Keratinocyte (primary cell): ENCODE results near the gene PHF2. TPM values are rescaled to one million over a fixed set of nuclear protein-coding genes. Genes with fewer than 3 reads are reported as not detected.

Experiments
- DNase-seq: peaks from one replicate; pipeline ENCODE4 v3.0.0-alpha.2; 2011; ENCODE audit warnings: low read depth, missing footprints, low spot score
- FAIRE-seq: peaks from 2 replicates; lab custom pipeline; 2011; peaks lifted over from hg19 to GRCh38; lab: Jason Lieb, UNC
- H2AFZ ChIP-seq: 2 replicates; pipeline ENCODE4 v1.6.0; 2012; ENCODE audit warnings: low read length, control low read depth, inconsistent platforms; ENCODE audit not compliant: control insufficient read depth
- H3K27ac ChIP-seq: 2 replicates; pipeline ENCODE4 v1.5.1; 2011; ENCODE audit warnings: low read length; ENCODE audit not compliant: control insufficient read depth, insufficient read depth
- H3K27me3 ChIP-seq: 3 replicates; pipeline ENCODE4 v1.6.0; 2011; ENCODE audit warnings: low read length; ENCODE audit not compliant: control insufficient read depth, insufficient read depth; ENCODE audit errors: extremely low read depth
- H3K36me3 ChIP-seq, 2 experiments: 2 replicates in 1 of 2; 3 replicates in 1 of 2; pipeline ENCODE4 v1.5.1; 2011; ENCODE audit warnings: low read length in 2 of 2, mild to moderate bottlenecking in 1 of 2; ENCODE audit not compliant: control insufficient read depth in 2 of 2, insufficient read depth in 2 of 2; ENCODE audit errors: extremely low read depth in 1 of 2
- H3K4me1 ChIP-seq: 3 replicates; pipeline ENCODE4 v1.5.1; 2011; ENCODE audit warnings: low read length; ENCODE audit not compliant: control insufficient read depth, insufficient read depth; ENCODE audit errors: extremely low read depth
- H3K4me2 ChIP-seq: 3 replicates; pipeline ENCODE4 v1.6.0; 2011; ENCODE audit warnings: low read depth, low read length; ENCODE audit not compliant: control insufficient read depth, insufficient read depth; ENCODE audit errors: extremely low read depth
- H3K4me3 ChIP-seq, 3 experiments: fragments of 200-600 bp in 1 of 3; sonication (generic) in 1 of 3; 2 replicates in 2 of 3; 3 replicates in 1 of 3; pipeline ENCODE4 v1.5.1; 2011 to 2016; ENCODE audit warnings: low read length in 3 of 3, mild to moderate bottlenecking in 3 of 3, control low read depth in 2 of 3, inconsistent platforms in 1 of 3, low read depth in 1 of 3, mixed read lengths in 1 of 3, mixed run types in 1 of 3, moderate library complexity in 1 of 3; ENCODE audit not compliant: control insufficient read depth in 2 of 3, insufficient read depth in 2 of 3; ENCODE audit errors: extremely low read depth in 1 of 3
- H3K79me2 ChIP-seq: 2 replicates; pipeline ENCODE4 v1.6.0; 2012; ENCODE audit warnings: low read length; ENCODE audit not compliant: control insufficient read depth, insufficient read depth
- H3K9ac ChIP-seq: 3 replicates; pipeline ENCODE4 v1.6.0; 2011; ENCODE audit warnings: low read length; ENCODE audit not compliant: control insufficient read depth, insufficient read depth; ENCODE audit errors: extremely low read depth
- H3K9me1 ChIP-seq: 3 replicates; pipeline ENCODE4 v1.6.0; 2011; ENCODE audit warnings: low read length; ENCODE audit not compliant: control insufficient read depth, insufficient read depth; ENCODE audit errors: extremely low read depth
- H3K9me3 ChIP-seq: 2 replicates; pipeline ENCODE4 v1.5.1; 2012; ENCODE audit warnings: low read depth, low read length; ENCODE audit not compliant: control insufficient read depth
- H4K20me1 ChIP-seq: 3 replicates; pipeline ENCODE4 v1.6.0; 2011; ENCODE audit warnings: low read length; ENCODE audit not compliant: control insufficient read depth, insufficient read depth; ENCODE audit errors: extremely low read depth
- CTCF ChIP-seq, 3 experiments: IDR thresholded peaks in 1 of 3; conservative IDR thresholded peaks in 1 of 3; optimal IDR thresholded peaks in 1 of 3; 2 replicates in 2 of 3; 3 replicates in 1 of 3; pipeline versions ENCODE3 to v1.5.1; 2011; ENCODE audit warnings: low read length in 3 of 3, mild to moderate bottlenecking in 3 of 3, moderate library complexity in 2 of 3, control low read depth in 1 of 3, inconsistent platforms in 1 of 3; ENCODE audit not compliant: insufficient read depth in 2 of 3; ENCODE audit errors: extremely low read depth in 1 of 3
- EZH2 ChIP-seq: IDR thresholded peaks from one replicate; pipeline ENCODE4 v1.6.1; 2012; ENCODE audit warnings: inconsistent platforms, mild to moderate bottlenecking, low read length, moderate library complexity
- dilution Hi-C: fragments of 300-500 bp; cut with MboI; formaldehyde crosslinking; loops from one replicate; pipeline ENCODE4 v1.7.0; 2020; ENCODE audit warnings: low sequenced_read_pairs; ENCODE audit not compliant: extremely low pct_ligation_motif_present
- polyA plus RNA-seq, 5 experiments: library from polyadenylated mRNA; depleted of rRNA in 3 of 5; stranded (reverse) in 3 of 5; stranded (forward) in 1 of 5; unstranded in 1 of 5; fragments of >200 nt; gene quantifications; 1 replicate in 1 of 5; 2 replicates in 3 of 5; 3 replicates in 1 of 5; pipeline versions ENCODE4 v1.2.1 to v1.2.3, GENCODE V29; 2011 to 2012; ENCODE audit warnings: missing spikeins in 2 of 5, low read depth in 1 of 5, low replicate concordance in 1 of 5

The PHF2 gene
- polyA plus RNA-seq, 1 donor (not counting 4 experiments of a cell fraction or from before 2014, with no cell fraction given): 5.1 TPM

GRCh38 chr9:93673021-93673838 lies 96.8 kb downstream of the PHF2 start:
- no peak for TF ChIP-seq CTCF (optimal IDR thresholded peaks at IDR 0.05 in 1 of 3, IDR thresholded peaks at IDR 0.05 in 1 of 3, conservative IDR thresholded peaks at IDR 0.05 in 1 of 3; ENCODE audit: extremely low read depth in 1 of 3, insufficient read depth in 2 of 3, low read length in 3 of 3)
- no peak for TF ChIP-seq EZH2
- H3K9me1 ChIP-seq: no peaks in the 10 kb centered on the region
- H2AFZ ChIP-seq: no peak overlapping the region
- peaks cover 2 to 8% of the 10 kb centered on the region in 2 experiments for H3K36me3 ChIP-seq
- H3K79me2 ChIP-seq: no peaks in the 10 kb centered on the region
- no peaks in the 10 kb centered on the region for H3K4me1 ChIP-seq
- dilution Hi-C loops: no loop called here
- no peak for DNase-seq
- H4K20me1 ChIP-seq: no peaks in the 10 kb centered on the region
- H3K4me3 ChIP-seq: no peak overlapping the region
- peaks cover 4% of the 10 kb centered on the region for H3K9me3 ChIP-seq
- H3K27me3 ChIP-seq: no peaks in the 10 kb centered on the region
- FAIRE-seq: no peak
- H3K27ac ChIP-seq: no peak overlapping the region
- no peak overlapping the region for H3K9ac ChIP-seq
- no peak overlapping the region for H3K4me2 ChIP-seq

DNA sequence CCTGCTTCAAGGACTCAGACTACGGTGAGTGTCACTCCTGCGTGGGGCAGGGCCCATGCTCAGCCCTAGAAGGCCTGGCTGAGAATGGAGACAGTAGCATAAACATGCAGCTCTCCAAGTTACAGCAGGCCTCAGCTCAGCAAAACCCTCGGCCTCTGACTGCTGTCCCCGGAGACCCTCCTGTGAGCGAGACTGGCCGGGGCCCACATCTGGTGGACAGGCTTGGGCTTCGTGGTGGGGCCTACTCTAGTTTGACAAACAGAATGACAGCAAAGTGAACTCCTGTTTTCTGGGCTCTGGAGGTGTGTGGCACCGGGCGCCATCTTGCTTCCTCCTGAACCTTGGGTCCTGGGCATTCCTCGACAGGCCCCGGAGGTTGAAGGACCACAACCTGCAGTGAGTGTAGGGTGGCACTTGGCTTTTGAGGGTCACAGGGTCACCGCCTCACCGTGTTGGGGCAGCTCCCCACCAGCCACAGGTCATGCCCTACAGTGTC lies 97.5 kb downstream of the PHF2 start:
- Histone ChIP-seq H2AFZ (no peak overlapping the region), H3K27ac (no peak overlapping the region), H3K79me2 (no peaks in the 10 kb centered on the region), H4K20me1 (no peaks in the 10 kb centered on the region), H3K4me2 (no peak overlapping the region), H3K9ac (no peak overlapping the region), H3K4me1 (no peaks in the 10 kb centered on the region), H3K9me3 (peaks cover 4% of the 10 kb centered on the region), H3K36me3 (peaks cover 2 to 8% of the 10 kb centered on the region in 2 experiments), H3K27me3 (no peaks in the 10 kb centered on the region), H3K4me3 (no peak overlapping the region), H3K9me1 (no peaks in the 10 kb centered on the region)
- dilution Hi-C loops: no loop called here
- DNase-seq: no peak
- FAIRE-seq: no peak
- TF ChIP-seq EZH2: no peak
- TF ChIP-seq CTCF (optimal IDR thresholded peaks at IDR 0.05 in 1 of 3, IDR thresholded peaks at IDR 0.05 in 1 of 3, conservative IDR thresholded peaks at IDR 0.05 in 1 of 3; ENCODE audit: extremely low read depth in 1 of 3, insufficient read depth in 2 of 3, low read length in 3 of 3): no peak
